Loucy (cell line): ENCODE measurements around the gene RIC3.

Experiments
- H2AFZ ChIP-seq: fragments of 200-600 bp; sonication (generic); 2 replicates; pipeline ENCODE4 v1.6.0; 2016; ENCODE audit warnings: antibody characterized with exemption, mild to moderate bottlenecking, low read length, moderate library complexity
- H3F3A ChIP-seq: fragments of 200-600 bp; 2 replicates; pipeline ENCODE4 v1.6.0; 2016; ENCODE audit warnings: antibody characterized with exemption, low read depth, mild to moderate bottlenecking
- H3K27me3 ChIP-seq: fragments of 200-600 bp; sonication (generic); 2 replicates; pipeline ENCODE4 v1.6.1; 2014; ENCODE audit warnings: low read length, mild to moderate bottlenecking; ENCODE audit not compliant: insufficient read depth, poor library complexity, severe bottlenecking
- H3K36me3 ChIP-seq: fragments of 200-600 bp; sonication (generic); 2 replicates; pipeline ENCODE4 v1.6.1; 2016; ENCODE audit warnings: low read length; ENCODE audit not compliant: insufficient read depth
- H3K4me1 ChIP-seq: fragments of 200-600 bp; sonication (generic); 2 replicates; pipeline ENCODE4 v1.5.1; 2014; ENCODE audit warnings: low read length, mild to moderate bottlenecking; ENCODE audit not compliant: insufficient read depth, poor library complexity, severe bottlenecking
- H3K4me2 ChIP-seq: fragments of 200-600 bp; sonication (generic); 2 replicates; pipeline ENCODE4 v1.6.0; 2014; ENCODE audit warnings: antibody characterized with exemption, low read length, low read depth, mild to moderate bottlenecking; ENCODE audit not compliant: poor library complexity, severe bottlenecking
- H3K4me3 ChIP-seq: fragments of 200-600 bp; sonication (generic); 2 replicates; pipeline ENCODE4 v1.5.1; 2014; ENCODE audit warnings: low read length, mild to moderate bottlenecking, mixed read lengths; ENCODE audit not compliant: poor library complexity, severe bottlenecking
- H3K79me2 ChIP-seq: fragments of 200-600 bp; sonication (generic); 2 replicates; pipeline ENCODE4 v1.6.1; 2014; ENCODE audit warnings: low read length; ENCODE audit not compliant: insufficient read depth
- H3K9ac ChIP-seq: fragments of 200-600 bp; sonication (generic); 2 replicates; pipeline ENCODE4 v1.6.0; 2014; ENCODE audit warnings: mild to moderate bottlenecking, low read depth, low read length, moderate library complexity; ENCODE audit not compliant: poor library complexity, severe bottlenecking
- H3K9me2 ChIP-seq: fragments of 200-600 bp; sonication (generic); replicated peaks from 2 replicates; pipeline ENCODE4 v1.6.1; 2016; ENCODE audit warnings: low read depth, low read length, mixed read lengths
- H3K9me3 ChIP-seq: fragments of 200-600 bp; sonication (generic); 2 replicates; pipeline ENCODE4 v1.6.1; 2014; ENCODE audit warnings: mild to moderate bottlenecking, antibody characterized with exemption, low read length, low read depth; ENCODE audit not compliant: insufficient read depth
- H4K20me1 ChIP-seq: fragments of 200-600 bp; sonication (generic); 2 replicates; pipeline ENCODE4 v1.6.0; 2014; ENCODE audit warnings: antibody characterized with exemption, low read length, mild to moderate bottlenecking; ENCODE audit not compliant: insufficient read depth, poor library complexity, severe bottlenecking
- CTCF ChIP-seq: fragments of 200-600 bp; sonication (generic); conservative IDR thresholded peaks from 2 replicates; pipeline ENCODE4 v1.5.1; 2014; ENCODE audit warnings: mild to moderate bottlenecking, antibody characterized with exemption, low read length
- EZH2phosphoT487 ChIP-seq: fragments of 200-600 bp; IDR thresholded peaks from 2 replicates; pipeline ENCODE4 v1.6.1; 2018; ENCODE audit warnings: antibody characterized with exemption, mild to moderate bottlenecking, moderate library complexity, borderline replicate concordance

The RIC3 gene

GRCh38 chr11:8207080-8208000 is 38.5 kb upstream of the RIC3 start:
- no peaks in the 10 kb centered on the region for H3K9me2 ChIP-seq
- no peaks in the 10 kb centered on the region for H3K27me3 ChIP-seq
- no peak overlapping the region for H3K4me2 ChIP-seq
- H3K9ac ChIP-seq, result no peak overlapping the region
- H4K20me1 ChIP-seq, result no peaks in the 10 kb centered on the region
- TF ChIP-seq CTCF (no peak), EZH2phosphoT487 (no peak)
- peak overlapping the region; percentile 23; the same call in 1 of the 2 replicates for H2AFZ ChIP-seq
- peaks cover 16% of the 10 kb centered on the region for H3K4me1 ChIP-seq
- no peaks in the 10 kb centered on the region for H3K79me2 ChIP-seq
- no peaks in the 10 kb centered on the region for H3K9me3 ChIP-seq
- H3K4me3 ChIP-seq, result no peak overlapping the region
- H3F3A ChIP-seq, result no peaks in the 10 kb centered on the region
- no peaks in the 10 kb centered on the region for H3K36me3 ChIP-seq

GRCh38 chr11:8206251-8207079 is 37.6 kb upstream of the RIC3 start:
- Histone ChIP-seq H3K4me1 (peaks cover 23% of the 10 kb centered on the region), H3F3A (no peaks in the 10 kb centered on the region), H3K4me3 (no peak overlapping the region), H3K9me3 (no peaks in the 10 kb centered on the region), H3K9ac (no peak overlapping the region), H3K27me3 (no peaks in the 10 kb centered on the region), H3K9me2 (no peaks in the 10 kb centered on the region), H3K4me2 (no peak overlapping the region), H2AFZ (peak overlapping the region; percentile 23; the same call in 1 of the 2 replicates), H4K20me1 (no peaks in the 10 kb centered on the region), H3K79me2 (no peaks in the 10 kb centered on the region), H3K36me3 (no peaks in the 10 kb centered on the region)
- TF ChIP-seq EZH2phosphoT487, result no peak
- TF ChIP-seq CTCF, result no peak

GRCh38 chr11:8205566-8205965 is 36.7 kb upstream of the RIC3 start:
- Histone ChIP-seq H3K9me2 (no peaks in the 10 kb centered on the region), H3K9ac (no peak overlapping the region), H3K4me1 (peaks cover 23% of the 10 kb centered on the region), H3K4me3 (no peak overlapping the region), H3K4me2 (no peak overlapping the region), H3F3A (no peaks in the 10 kb centered on the region), H3K9me3 (no peaks in the 10 kb centered on the region), H2AFZ (no peak overlapping the region), H4K20me1 (no peaks in the 10 kb centered on the region), H3K79me2 (no peaks in the 10 kb centered on the region), H3K27me3 (no peaks in the 10 kb centered on the region), H3K36me3 (no peaks in the 10 kb centered on the region)
- TF ChIP-seq CTCF (no peak), EZH2phosphoT487 (no peak)
